Inflammatory macrophage treated with lipopolysaccharide for 4 hours (primary cell): ENCODE data around the gene EID2B.

ENCODE experiments used
- DNase-seq: peaks from one replicate; pipeline ENCODE4 v3.0.0-alpha.2; 2020

EID2B gene

DNA sequence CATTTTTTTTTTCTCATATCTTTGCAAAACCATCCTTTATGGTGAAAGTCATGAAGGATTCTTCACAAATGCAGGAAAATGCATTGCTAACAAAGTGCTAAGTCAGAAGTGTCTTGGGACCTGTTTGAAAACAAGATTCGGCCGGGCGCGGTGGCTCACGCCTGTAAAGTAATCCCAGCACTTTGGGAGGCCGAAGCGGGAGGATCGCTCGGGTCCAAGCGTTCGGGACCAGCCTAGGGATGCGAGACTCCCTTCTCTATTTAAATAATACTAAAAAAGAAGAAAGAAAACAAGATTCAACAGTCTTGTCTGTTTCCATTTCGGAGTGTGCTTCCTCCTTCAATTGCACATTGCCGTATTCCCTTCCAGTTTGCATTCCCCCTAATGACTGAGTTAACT is 819 bp downstream of the EID2B start:
- DNase-seq: no peak

DNA sequence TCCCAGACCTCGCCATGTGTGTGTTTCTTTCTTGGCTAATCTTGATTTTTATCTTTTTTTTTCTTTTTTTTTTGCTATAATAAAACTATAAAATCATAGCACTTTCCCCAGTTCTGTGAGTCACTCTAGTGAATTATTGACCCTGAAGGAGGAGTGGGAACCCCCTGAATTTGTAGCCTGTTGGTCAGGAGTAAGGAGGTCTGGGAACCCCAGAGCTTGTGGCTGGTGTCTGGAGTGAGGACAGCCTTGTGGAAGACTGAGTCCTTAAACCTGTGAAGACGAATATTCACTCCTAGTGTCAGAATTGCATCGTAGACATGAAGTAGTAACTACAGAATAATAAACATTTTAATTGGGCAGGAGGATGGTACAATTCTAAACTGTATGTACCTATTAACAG is 7.4 kb downstream of the EID2B start:
- no peak for DNase-seq

DNA sequence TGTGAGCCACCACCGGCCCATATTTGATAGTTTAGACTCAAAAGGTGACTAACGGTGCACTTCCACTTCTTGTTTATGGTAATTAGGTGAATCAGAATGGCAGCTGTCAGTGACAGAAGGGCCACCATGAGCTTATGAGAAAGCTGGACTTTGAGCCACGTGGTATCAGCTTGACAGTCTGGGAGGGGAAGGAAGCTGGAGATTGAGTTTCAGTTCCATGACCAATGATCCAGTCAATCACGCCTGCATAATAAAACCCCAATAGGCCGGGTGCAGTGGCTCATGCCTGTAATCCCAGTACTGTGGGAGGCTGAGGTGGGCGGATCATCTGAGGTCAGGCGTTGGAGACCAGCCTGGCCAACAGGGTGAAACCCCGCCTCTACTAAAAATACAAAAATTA is 8.2 kb downstream of the EID2B start:
- peak; percentile 95 for DNase-seq

DNA sequence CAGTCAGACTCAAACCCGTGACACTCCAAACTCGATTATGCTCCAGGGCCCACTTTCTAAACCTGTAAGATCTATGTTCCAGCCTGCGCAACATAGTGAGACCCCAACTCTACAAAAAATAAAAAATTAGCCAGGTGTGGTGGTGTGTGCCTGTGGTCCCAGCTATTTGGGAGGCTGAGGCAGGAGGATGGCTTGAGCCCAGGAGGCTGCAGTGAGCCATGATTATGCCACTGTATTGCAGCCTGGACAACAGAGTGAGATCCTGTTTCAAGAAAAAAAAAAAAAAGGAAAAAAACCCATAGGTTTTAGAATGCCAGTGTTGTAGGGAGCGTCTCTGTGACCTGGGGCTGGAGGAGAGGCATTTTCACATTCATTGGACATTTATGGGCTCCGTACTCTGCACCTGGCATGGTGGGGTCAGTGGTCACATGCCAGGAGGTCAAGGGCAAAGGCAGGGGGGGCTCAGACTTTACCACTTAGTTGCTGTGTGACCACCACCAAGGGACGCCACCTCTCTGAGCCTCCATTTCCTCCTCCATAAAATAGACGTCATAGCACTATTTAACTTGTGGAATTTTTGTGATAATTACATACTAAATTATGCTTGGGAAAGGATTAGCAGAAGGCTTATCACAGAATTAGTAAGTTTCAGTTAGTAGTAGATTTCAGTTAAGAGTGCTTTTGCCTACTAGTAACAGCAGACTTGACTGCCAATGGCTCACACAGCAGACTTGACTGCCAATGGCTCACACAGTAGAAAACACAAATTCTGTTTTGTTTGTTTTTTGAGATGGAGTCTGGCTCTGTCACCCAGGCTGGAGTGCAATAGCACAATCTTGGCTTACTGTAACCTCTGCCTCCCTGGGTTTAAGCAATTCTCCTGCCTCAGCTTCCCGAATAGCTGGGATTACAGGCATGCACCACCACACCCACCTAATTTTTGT is 11.8 kb downstream of the EID2B start:
- DNase-seq: no peak

DNA sequence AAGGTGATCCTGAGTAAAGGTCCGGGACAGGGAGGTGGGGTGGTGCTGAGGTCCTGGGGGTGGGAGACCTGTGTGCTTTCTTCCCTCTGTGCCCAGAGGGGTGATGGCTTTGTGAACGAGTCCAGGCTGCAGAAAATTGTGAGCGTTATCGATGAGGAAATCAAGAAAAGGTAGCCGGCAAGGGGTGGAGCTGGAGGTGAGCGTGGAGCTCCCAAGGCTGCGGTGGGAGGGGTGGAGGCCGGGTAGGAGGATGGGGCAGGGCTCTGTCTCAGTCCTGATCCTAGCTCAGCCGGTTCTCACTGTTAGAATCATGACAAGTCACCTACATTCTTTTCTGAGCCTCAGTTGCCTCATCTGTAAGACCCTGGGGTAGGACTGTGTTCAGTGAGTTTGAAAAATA is 13.7 kb downstream of the EID2B start:
- DNase-seq: no peak

DNA sequence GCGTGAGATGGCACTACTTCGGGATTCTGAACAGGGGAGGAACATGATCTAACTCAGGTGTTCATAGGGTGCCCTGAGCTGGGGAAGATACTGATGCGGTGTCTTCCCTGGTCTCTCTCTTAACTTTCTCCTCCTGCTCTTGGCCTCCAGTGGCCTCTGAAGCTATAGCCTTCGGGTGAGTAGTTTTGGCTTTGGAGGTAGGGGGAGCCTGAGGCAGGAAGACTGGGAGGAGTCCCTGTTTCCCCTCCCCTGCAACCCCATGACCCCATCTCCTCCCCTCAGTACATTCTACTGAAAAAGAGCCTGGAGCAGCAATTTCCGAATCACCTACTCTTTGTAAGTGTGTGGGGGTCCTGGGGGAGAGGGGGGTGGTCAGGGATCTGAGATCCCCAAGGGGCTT is 14.2 kb downstream of the EID2B start:
- DNase-seq: no peak

DNA sequence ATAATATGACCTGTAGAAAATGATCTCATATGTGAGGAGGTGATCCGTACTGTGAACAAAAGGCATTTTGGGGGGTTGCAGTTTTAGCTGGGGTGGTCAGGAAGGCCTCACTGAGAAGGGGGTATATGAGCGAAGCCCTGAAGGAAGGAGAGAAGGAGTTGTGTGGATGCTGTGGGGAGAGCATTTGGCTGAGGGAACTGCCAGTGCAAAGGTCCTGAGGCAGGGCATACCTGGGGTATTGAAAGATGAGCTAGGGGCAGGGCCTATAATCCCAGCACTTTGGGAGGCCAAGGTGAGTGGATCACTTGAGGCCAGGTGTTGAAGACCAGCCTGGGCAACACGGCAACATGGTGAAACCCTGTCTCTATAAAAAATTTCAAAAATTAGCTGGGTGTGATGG is 15.2 kb downstream of the EID2B start:
- no peak for DNase-seq

DNA sequence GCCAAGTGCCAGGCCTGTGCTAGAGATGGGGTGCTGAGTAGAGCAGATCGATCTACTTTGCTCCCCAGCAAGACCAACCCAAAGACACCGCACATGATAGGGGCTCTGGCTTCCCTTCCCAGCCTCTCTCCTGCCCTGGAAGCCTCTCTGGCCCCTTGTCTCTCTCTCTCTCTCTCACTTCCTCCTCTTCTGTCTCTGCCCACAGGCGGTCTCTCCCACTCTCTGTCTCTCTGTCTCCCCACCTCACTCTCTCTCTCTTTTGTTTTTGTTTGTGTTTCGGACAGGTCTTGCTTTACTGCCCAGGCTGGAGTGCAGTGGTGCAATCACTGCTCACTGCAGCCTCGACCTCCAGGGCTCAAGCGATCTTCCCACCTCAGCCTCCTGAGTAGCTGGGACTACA is 16.4 kb downstream of the EID2B start:
- peak; percentile 50 for DNase-seq

DNA sequence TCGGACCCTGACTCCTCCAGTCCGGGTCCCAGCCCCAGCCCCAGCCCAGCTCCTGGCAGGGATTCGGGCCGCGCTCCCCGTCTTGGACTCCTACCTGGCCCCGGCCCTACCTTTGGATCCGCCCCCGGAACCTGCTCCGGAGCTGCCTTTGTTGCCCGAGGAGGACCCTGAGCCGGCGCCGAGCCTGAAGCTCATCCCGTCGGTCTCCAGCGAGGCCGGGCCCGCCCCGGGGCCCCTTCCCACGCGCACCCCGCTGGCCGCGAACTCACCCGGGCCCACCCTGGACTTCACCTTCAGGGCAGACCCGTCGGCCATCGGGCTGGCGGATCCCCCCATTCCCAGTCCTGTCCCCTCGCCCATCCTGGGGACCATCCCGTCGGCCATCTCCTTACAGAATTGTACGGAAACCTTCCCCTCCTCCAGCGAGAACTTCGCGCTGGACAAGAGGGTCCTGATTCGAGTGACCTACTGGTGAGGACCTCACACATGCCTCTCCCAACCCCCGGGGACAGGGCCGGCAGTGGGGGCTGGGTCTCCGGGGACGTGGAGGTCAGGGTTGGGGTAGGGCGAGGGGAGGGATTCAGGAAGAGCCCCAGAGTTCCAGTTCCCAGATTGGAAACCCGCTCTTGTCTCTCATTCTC is 17.0 kb downstream of the EID2B start:
- no peak for DNase-seq

DNA sequence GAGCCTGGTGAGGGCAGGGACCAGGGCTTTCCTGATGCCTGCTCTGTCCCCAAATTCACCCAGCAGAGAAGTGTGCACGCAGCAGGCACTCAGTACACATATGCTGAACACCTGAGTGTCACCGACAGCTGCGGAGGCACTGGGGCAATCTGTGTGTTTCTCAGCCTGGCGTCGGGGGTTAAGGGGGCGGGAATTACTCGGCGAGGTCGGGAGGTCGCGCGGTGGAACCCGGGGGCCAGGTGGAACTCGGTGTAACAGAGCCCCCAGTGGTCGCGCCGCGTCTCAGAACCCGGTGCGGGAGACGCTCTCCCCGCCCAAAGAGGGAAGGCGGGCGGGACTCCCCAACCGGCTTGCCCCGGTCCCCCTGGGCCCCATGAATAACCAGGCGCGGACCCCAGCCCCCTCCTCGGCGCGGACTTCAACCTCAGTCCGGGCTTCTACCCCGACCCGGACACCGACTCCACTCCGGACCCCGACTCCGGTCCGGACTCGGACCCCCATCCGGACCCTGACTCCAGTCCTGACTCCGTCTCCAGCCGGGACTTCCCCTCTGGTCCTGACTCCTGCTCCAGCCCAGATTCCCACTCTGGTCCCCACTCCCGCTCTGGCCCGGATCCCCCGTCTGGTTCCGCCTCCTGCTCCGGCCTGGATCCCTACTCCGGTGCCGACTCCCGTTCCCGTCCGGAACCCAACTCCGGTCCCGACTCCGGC is 17.7 kb downstream of the EID2B start, which contains the start of gene SELENOV:
Gene SELENOV, plus strand, starts transcription at position 300 of the 711 bp plus-strand sequence. Its CDS starts 74 bp downstream, at position 374.
- DNase-seq: no peak

DNA sequence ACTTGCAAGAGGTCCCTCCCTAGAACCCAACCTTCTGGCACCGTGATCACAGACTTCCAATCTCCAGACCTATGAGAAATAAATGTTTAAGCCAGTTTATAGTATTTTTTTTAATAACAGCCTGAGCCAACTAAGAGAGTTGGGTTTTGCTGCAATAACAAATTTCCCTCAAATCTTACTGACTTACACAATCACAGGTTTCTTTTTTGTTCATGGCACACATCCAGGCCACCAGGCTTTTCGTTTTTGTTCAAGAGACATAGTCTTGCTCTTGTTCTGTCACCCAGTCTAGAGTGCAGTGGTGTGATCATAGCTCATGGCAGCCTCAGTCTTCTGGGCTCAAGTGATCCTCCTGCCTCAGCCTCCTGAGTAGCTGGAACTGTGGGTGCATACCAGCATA is 19.7 kb downstream of the EID2B start:
- peak; percentile 73 for DNase-seq

DNA sequence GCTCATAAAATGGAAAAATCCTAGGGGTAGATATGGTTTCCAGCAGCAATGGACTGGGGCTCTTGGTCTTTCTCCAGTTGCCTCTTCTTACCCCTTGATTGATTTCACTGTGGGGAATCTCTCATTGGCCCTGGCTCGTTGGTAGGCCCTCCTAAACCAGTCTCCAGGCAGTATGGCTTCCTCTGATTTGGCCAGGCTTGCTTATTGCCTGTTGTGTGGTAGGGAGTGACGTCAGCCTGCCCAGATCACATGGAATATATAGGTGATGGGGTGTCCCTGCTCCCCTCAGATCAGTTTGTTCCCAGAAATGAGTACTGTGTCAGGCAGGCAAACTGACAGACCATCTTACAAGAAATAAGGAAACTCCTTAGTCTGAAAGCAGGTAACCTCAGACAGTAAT is 23.4 kb downstream of the EID2B start:
- DNase-seq: no peak

DNA sequence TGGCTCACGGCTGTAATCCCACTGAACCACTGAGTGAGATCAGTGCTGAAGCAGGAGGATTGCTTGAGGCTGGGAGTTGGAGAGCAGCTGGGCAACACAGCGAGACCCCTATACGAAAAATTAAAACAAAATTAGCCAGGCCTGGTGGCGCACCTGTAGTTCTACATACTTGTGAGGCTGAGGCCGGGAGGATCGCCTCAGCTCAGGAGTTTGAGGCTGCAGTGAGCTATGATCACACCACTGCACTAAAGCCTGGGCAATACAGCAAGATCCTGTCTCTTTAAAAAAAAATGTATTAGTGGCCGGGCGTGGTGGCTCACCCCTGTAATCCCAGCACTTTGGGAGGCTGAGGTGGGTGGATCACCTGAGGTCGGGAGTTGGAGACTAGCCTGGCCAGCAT is 24.0 kb downstream of the EID2B start:
- DNase-seq: no peak

DNA sequence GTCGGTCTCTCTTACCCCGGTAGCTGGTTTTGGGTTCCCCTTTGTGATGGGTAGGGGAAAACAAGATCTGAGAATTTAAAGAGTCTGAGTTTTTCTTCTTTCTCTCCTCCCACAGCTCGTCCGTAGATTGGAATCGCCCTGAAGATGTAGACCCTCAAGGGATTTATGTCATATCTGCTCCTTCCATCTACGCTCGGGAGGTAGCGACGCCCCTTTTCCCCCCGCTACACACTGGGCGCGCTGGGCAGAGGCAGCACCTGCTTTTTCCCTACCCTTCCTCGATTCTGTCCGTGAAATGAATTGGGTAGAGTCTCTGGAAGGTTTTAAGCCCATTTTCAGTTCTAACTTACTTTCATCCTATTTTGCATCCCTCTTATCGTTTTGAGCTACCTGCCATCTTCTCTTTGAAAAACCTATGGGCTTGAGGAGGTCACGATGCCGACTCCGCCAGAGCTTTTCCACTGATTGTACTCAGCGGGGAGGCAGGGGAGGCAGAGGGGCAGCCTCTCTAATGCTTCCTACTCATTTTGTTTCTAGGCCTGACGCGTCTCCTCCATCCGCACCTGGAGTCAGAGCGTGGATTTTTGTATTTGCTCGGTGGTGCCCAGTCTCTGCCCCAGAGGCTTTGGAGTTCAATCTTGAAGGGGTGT is 24.8 kb downstream of the EID2B start:
- DNase-seq: no peak

DNA sequence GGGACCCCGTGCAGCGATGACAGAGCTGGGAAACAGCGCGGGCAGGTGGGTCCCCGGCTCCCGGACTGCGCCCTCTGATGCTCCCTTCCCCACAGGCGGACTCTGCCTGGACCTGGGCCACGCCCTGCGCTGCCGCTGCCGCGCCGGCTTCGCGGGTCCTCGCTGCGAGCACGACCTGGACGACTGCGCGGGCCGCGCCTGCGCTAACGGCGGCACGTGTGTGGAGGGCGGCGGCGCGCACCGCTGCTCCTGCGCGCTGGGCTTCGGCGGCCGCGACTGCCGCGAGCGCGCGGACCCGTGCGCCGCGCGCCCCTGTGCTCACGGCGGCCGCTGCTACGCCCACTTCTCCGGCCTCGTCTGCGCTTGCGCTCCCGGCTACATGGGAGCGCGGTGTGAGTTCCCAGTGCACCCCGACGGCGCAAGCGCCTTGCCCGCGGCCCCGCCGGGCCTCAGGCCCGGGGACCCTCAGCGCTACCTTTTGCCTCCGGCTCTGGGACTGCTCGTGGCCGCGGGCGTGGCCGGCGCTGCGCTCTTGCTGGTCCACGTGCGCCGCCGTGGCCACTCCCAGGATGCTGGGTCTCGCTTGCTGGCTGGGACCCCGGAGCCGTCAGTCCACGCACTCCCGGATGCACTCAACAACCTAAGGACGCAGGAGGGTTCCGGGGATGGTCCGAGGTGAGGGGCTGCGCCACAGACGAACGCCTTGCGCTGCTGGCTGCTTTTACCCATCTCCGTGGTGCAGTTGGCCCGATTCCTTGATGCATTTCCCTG is 25.5 kb downstream of the EID2B start:
- peak; percentile 52 for DNase-seq

DNA sequence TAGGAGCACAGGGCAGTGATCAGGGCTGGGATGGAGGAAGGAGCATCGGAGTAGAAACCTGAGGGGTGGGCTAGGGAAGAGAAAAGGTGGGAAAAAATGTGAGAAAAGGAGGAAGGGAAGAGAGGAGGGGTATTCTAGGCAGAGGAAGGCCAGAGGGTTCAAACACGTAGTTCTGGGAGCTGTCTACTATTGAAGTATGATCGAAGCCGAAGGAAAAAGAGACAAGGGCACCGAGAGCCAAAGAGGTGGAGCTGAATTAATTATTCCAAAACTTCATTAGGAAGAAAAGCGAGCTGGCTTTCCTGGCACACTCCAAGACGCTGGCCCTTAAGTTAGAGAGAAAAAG is 26.1 kb downstream of the EID2B start:
- DNase-seq: no peak

DNA sequence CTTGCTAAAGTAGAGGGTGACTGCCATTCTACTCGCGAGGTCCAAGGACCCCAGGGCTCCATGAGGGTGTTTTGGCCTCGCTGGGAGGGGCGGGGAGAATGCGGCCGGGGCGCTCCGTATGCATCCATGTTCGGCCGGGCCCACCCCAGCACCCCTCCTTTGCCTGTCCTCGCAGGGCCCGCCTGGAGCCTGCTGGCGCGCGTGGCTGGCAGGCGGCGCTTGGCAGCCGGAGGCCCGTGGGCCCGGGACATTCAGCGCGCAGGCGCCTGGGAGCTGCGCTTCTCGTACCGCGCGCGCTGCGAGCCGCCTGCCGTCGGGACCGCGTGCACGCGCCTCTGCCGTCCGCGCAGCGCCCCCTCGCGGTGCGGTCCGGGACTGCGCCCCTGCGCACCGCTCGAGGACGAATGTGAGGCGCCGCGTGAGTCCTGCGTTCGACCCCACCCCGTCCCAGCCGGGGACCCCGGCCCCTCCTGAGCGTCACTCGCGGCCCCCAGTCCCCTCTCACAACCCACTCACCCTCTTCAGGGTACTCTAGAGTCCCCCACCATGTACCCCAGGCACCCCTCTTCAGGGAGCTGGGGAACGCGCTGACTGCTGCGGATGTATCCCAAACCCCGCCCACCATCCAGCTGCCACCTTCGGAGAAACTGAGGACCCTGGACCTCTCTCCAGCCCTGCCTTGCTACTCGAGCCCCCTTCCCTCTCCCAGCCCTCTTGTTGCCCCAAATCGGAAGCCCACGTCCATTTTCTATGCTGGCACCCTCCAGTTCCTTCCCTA is 29.8 kb downstream of the EID2B start:
- peak; percentile 82 for DNase-seq

DNA sequence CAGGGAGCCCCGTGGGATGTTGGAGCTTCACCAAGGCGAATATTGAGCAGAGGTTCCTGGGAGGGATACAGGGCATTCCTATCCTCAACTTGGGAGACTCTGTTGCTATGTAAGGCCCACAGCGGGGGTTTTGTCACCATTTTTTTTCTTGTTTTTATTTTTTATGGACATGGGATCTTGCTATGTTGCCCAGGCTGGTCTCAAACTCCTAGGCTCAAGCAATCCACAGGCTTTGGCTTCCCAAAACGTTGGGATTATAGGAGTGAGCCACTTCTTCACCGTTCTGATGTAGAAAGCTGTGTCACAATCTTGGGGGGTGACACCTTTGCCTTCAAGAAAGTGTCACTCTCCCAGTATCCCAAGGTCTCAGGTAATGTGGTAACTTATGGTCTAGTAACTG is 31.3 kb downstream of the EID2B start:
- no peak for DNase-seq

DNA sequence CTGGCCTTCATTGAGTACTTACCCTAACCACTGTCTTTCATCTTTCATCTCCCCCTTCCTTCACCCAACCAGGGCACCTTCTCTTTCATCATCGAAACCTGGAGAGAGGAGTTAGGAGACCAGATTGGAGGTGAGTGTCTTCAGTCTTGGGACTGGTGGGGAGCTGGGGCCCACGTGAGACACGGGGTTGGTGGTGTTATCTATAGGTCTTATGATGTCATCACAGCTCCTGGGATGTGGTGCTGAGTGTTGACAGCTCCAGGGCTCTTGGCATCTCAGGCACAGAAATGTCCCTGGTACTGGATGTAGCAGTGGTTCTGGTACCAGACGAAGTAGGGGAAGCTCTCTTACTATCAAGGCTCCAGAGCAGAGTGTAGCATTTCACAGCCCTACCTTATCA is 32.1 kb downstream of the EID2B start:
- DNase-seq: no peak

DNA sequence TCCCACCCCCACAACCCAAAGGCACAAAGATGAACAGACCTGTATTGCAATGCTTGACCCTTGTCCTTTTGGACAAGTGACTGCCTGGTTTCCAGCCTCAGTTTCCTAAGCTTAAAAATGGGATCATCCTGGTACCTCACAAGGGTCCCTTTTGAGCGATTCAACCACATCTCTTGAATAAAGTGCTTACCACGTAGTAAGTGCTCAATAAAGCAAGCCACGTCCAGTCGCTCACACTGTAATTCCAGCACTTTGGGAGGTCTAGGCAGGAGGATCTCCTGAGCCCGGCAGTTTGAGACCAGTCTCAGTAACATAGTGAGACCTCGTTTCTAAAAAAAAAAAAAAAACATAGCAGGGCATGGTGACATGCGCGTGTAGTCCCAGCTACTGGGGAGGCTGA is 32.7 kb downstream of the EID2B start:
- no peak for DNase-seq

DNA sequence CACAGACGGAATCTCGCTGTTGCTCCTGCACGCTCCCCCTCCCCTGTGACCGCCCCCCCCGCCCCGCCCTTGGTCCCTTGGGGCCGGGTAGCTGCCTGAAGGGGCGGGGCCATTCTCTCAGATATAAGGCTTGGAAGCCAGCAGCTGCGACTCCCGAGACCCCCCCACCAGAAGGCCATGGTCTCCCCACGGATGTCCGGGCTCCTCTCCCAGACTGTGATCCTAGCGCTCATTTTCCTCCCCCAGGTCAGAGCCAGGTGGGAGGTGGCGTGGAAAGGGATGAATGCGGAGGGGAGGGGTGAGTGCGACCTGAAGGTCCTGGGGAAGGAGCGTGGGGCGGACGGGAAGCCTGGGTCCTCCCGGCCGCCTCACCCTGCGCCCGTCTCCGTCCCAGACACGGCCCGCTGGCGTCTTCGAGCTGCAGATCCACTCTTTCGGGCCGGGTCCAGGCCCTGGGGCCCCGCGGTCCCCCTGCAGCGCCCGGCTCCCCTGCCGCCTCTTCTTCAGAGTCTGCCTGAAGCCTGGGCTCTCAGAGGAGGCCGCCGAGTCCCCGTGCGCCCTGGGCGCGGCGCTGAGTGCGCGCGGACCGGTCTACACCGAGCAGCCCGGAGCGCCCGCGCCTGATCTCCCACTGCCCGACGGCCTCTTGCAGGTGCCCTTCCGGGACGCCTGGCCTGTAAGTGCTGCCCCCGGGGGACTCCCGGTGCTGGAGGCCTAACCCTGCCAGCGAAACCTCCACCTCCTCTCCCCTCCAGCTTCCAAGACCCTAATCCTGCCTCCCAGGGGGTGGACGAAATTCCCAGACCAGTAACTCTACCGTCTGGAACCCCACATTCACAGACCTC is 33.6 kb downstream of the EID2B start, which contains the start of gene DLL3:
Gene DLL3, plus strand, starts transcription at position 150 of the 845 bp plus-strand sequence. Its CDS starts 28 bp downstream, at position 178.
- no peak for DNase-seq
